HG02610 (cell line): ENCODE measurements around the gene MSRB3.
A peak's percentile ranks its signal among the peaks of the same experiment; 100 is the strongest.

Source experiments
- ATAC-seq: cut with Tn5 transposase; IDR thresholded peaks from one replicate; pipeline ENCODE4 v1.9.1; 2021; ENCODE audit warnings: mild to moderate bottlenecking, moderate library complexity; ENCODE audit not compliant: unreplicated experiment

The MSRB3 gene

GRCh38 chr12:65278576-65279368 lies at the start of gene MSRB3:
Gene MSRB3, plus strand, starts transcription at chr12:65278683. Its CDS starts 29,897 bp downstream, at chr12:65308580.
- peak; percentile 43 for ATAC-seq

GRCh38 chr12:65229441-65229840 lies 49.0 kb upstream of the MSRB3 start:
- ATAC-seq, result no peak

GRCh38 chr12:65232476-65233077 lies 45.9 kb upstream of the MSRB3 start:
- ATAC-seq, result no peak

GRCh38 chr12:65237153-65237552 lies 41.3 kb upstream of the MSRB3 start:
- no peak for ATAC-seq

- no peak for ATAC-seq
Measured at GRCh38 chr12:65238609-65239008, 39.9 kb upstream of the MSRB3 start.

GRCh38 chr12:65248656-65249633 lies 29.5 kb upstream of the MSRB3 start:
- peak; percentile 52 for ATAC-seq

GRCh38 chr12:65252515-65252914 lies 26.0 kb upstream of the MSRB3 start:
- no peak for ATAC-seq

- ATAC-seq, result no peak
Measured at GRCh38 chr12:65257986-65258385, 20.5 kb upstream of the MSRB3 start.

- no peak for ATAC-seq
Measured at GRCh38 chr12:65259501-65259900, 19.0 kb upstream of the MSRB3 start.

GRCh38 chr12:65263777-65264176 lies 14.7 kb upstream of the MSRB3 start:
- no peak for ATAC-seq

GRCh38 chr12:65266408-65266807 lies 12.1 kb upstream of the MSRB3 start:
- no peak for ATAC-seq

GRCh38 chr12:65269603-65270002 lies 8.9 kb upstream of the MSRB3 start:
- ATAC-seq, result no peak

GRCh38 chr12:65274602-65275272 lies 3.7 kb upstream of the MSRB3 start:
- ATAC-seq, result no peak

- no peak for ATAC-seq
Measured at GRCh38 chr12:65275627-65276026, 2.9 kb upstream of the MSRB3 start.

- ATAC-seq, result no peak
Measured at GRCh38 chr12:65276916-65277530, 1.5 kb upstream of the MSRB3 start.

GRCh38 chr12:65277994-65278575 lies 398 bp upstream of the MSRB3 start:
- ATAC-seq, result no peak

- peak; percentile 44 for ATAC-seq
Measured at GRCh38 chr12:65279369-65280112, 1.1 kb downstream of the MSRB3 start.

- no peak for ATAC-seq
Measured at GRCh38 chr12:65280306-65280705, 1.8 kb downstream of the MSRB3 start.

- no peak for ATAC-seq
Measured at GRCh38 chr12:65282840-65283239, 4.4 kb downstream of the MSRB3 start.
